K562 (cell line): ENCODE measurements around the gene SLC5A11. TPM values are rescaled to one million over a fixed set of nuclear protein-coding genes. Genes with fewer than 3 reads are reported as not detected.

Experiments used
- ADNP ChIP-seq: fragments of 200-800 bp; sonication (Bioruptor generic); IDR thresholded peaks from 2 replicates; pipeline ENCODE4 v1.6.1; 2016; ENCODE audit warnings: missing genetic modification characterization, missing compliant biosample characterization
- BMI1 ChIP-seq: fragments of 150-350 bp; IDR thresholded peaks from 2 replicates; pipeline ENCODE4 v1.6.1; 2014; ENCODE audit warnings: low read length
- DACH1 ChIP-seq: fragments of 450-650 bp; IDR thresholded peaks from 2 replicates; pipeline ENCODE4 v1.6.1; 2018; ENCODE audit not compliant: partially characterized antibody
- ELF4 ChIP-seq: fragments of 450-650 bp; formaldehyde crosslinking; IDR thresholded peaks from 2 replicates; pipeline ENCODE4 v1.4.0; 2022; ENCODE audit warnings: missing genetic modification characterization
- EP300 ChIP-seq: IDR thresholded peaks from 2 replicates; pipeline ENCODE4 v1.6.1; 2012; ENCODE audit warnings: low read length, improper control_type of control experiment
- GTF3C2 ChIP-seq: IDR thresholded peaks from 3 replicates; pipeline ENCODE4 v1.6.1; 2011; ENCODE audit warnings: borderline replicate concordance, mild to moderate bottlenecking, moderate library complexity; ENCODE audit not compliant: insufficient read length; ENCODE audit errors: extremely low read depth
- MTA2 ChIP-seq: fragments of 450-650 bp; IDR thresholded peaks from 2 replicates; pipeline ENCODE4 v1.6.1; 2016; ENCODE audit warnings: low read depth
- POLR2G ChIP-seq: fragments of 200-400 bp; formaldehyde crosslinking; IDR thresholded peaks from 2 replicates; pipeline ENCODE4 v1.6.1; 2017; ENCODE audit warnings: low read depth, mild to moderate bottlenecking, antibody characterized with exemption, low read length, moderate library complexity
- RUNX1 ChIP-seq: sonication (generic); IDR thresholded peaks from 2 replicates; pipeline ENCODE4 v1.6.1; 2016; ENCODE audit warnings: antibody characterized with exemption, low read depth
- ZC3H11A ChIP-seq: IDR thresholded peaks from 2 replicates; pipeline ENCODE4 v1.6.1; 2012; ENCODE audit warnings: low read depth, low read length, improper control_type of control experiment
- ZNF232 ChIP-seq: sonication (generic); formaldehyde crosslinking; IDR thresholded peaks from 2 replicates; pipeline ENCODE4 v1.8.0; 2022; ENCODE audit warnings: mild to moderate bottlenecking, missing genetic modification reagents
- ZNF318 ChIP-seq, 2 experiments: fragments of 450-650 bp; IDR thresholded peaks; 2 replicates each; pipeline ENCODE4 v1.6.1; 2016; ENCODE audit warnings: mild to moderate bottlenecking in 2 of 2, borderline replicate concordance in 1 of 2, low read depth in 1 of 2, moderate library complexity in 1 of 2
- ZNF668 ChIP-seq: fragments of 250-450 bp; sonication (Bioruptor Pico); IDR thresholded peaks from 2 replicates; pipeline ENCODE4 v1.8.0; 2022; ENCODE audit warnings: mild to moderate bottlenecking, inconsistent platforms
- ZNF707 ChIP-seq: fragments of 250-450 bp; sonication (Bioruptor Pico); conservative IDR thresholded peaks from 2 replicates; pipeline ENCODE4 v1.8.0; 2022; ENCODE audit warnings: inconsistent platforms, mild to moderate bottlenecking, moderate library complexity
- ZNF830 ChIP-seq: fragments of 250-450 bp; sonication (Bioruptor Pico); IDR thresholded peaks from 2 replicates; pipeline ENCODE4 v1.5.0; 2021; ENCODE audit warnings: mild to moderate bottlenecking
- polyA plus RNA-seq, 8 experiments: library from polyadenylated mRNA; depleted of rRNA in 4 of 8; stranded (reverse) in 5 of 8; unstranded in 3 of 8; fragments of >200 nt; fragmentation: Nextera tagmentation in 2 of 8; fragmentation: Illumina TruSeq in 1 of 8; extraction: Ambion mirVana in 2 of 8; extraction: Trizol in 1 of 8; gene quantifications; 2 replicates each; pipeline versions ENCODE4 v1.2.1 to v1.2.3, GENCODE V29; 2011 to 2014; ENCODE audit warnings: inconsistent platforms in 1 of 8, missing spikeins in 1 of 8
- total RNA-seq, 7 experiments: library from RNA; depleted of rRNA in 6 of 7; stranded (reverse); fragments of >200 nt in 6 of 7; fragmentation: Illumina TruSeq in 2 of 7; extraction: Trizol in 2 of 7; gene quantifications; 2 replicates each; pipeline versions ENCODE4 v1.2.1 to v1.2.3, GENCODE V29; 2011 to 2021; ENCODE audit warnings: low replicate concordance in 1 of 7
- TF ChIP-seq, protein P1 (sequence below): fragments of 450-650 bp; IDR thresholded peaks from one replicate; pipeline ENCODE4 v1.6.1; 2018; ENCODE audit warnings: mild to moderate bottlenecking, moderate library complexity; ENCODE audit not compliant: partially characterized antibody

Gene SLC5A11
- total and polyA plus RNA-seq, 9 of the 15 experiments (the other 6 are each of a cell fraction or from before 2014, with no cell fraction given): 0.04 to 0.25 (median 0.11) TPM; not detected in 3

DNA sequence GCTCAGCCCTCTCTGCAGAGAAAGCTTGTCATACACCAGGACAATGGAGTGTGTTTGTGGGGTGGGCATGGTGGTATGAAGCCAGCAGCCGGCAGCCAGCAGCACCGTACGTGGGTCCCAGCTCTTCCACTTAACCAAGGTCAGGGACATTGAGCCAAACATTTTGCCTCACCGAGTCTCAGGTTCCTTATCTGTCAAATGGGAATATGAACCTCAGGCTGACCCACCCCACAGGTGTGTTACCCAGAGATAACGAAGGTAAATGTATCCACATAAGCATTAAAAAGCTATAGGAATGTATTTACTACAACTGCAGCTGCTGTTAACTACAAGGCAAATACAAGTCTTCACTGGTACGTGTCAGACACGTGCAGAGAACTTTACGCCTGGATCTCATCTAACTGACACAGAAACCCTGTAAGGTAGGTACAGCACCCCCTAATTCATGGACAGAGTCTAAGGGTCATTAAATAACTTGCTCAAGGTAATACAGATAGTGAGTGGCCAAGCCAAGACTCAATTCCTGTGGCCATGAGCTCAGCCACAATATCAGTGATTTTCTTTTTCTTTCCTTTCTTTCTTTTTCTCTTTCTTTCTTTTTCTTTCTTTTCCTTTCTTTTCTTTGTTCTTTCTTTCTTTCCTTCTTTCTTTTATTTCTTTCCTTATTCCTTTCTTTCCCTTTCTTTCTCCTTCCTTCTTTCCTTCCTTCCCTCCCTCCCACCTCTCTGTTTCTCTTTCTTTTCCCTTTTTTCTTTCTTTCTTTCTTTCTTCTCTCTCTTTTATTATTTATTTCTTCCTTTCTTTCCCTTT, 990 bp downstream of the SLC5A11 start (continued):
- TF ChIP-seq ELF4 (CRISPR knock-in tag) (peak; percentile 45; the same call in 1 of the 2 replicates), RUNX1 (no peak), MTA2 (no peak), ZNF830 (CRISPR knock-in tag) (no peak), BMI1 (no peak), GTF3C2 (no peak), ZNF668 (no peak), EP300 (0 out of 2 replicates have a peak, but pooled peaks have one; percentile 11), ZNF318 (IDR thresholded peaks at IDR 0.05; ENCODE audit: borderline replicate concordance in 1 of 2, low read depth in 1 of 2) (no peak), POLR2G (no peak), ZC3H11A (no peak), ZNF707 (no peak), DACH1 (no peak), ADNP (tag) (no peak), ZNF232 (no peak)
- TF ChIP-seq, protein P1, sequence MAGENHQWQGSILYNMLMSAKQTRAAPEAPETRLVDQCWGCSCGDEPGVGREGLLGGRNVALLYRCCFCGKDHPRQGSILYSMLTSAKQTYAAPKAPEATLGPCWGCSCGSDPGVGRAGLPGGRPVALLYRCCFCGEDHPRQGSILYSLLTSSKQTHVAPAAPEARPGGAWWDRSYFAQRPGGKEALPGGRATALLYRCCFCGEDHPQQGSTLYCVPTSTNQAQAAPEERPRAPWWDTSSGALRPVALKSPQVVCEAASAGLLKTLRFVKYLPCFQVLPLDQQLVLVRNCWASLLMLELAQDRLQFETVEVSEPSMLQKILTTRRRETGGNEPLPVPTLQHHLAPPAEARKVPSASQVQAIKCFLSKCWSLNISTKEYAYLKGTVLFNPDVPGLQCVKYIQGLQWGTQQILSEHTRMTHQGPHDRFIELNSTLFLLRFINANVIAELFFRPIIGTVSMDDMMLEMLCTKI: no peak
